H1 (cell line): Measurements from ENCODE around the gene ARHGAP23. TPM values are rescaled to one million over a fixed set of nuclear protein-coding genes. Genes with fewer than 3 reads are reported as not detected.
A peak's percentile ranks its signal among the peaks of the same experiment; 100 is the strongest.

ENCODE experiments used
- CTCF ChIA-PET: fragments of 300-600 bp; sonication (Branson Sonifier 250); formaldehyde crosslinking; loops from one replicate; lab custom pipeline; 2021; ENCODE audit not compliant: partially characterized antibody; lab: Charles Lee
- POLR2A ChIA-PET: fragments of 300-600 bp; sonication (Branson Sonifier 250); formaldehyde crosslinking; loops from one replicate; lab custom pipeline; 2021; ENCODE audit warnings: inconsistent platforms; ENCODE audit not compliant: partially characterized antibody; lab: Charles Lee
- DNase-seq, 2 experiments: peaks; one replicate each; pipeline versions ENCODE4 v3.0.0 to v3.0.0-alpha.2; 2010 to 2022; ENCODE audit warnings: low spot score in 2 of 2, low read depth in 1 of 2, mixed read lengths in 1 of 2
- FAIRE-seq: peaks from 2 replicates; lab custom pipeline; 2011; peaks lifted over from hg19 to GRCh38; lab: Jason Lieb, UNC
- H2AFZ ChIP-seq: 2 replicates; pipeline ENCODE4 v1.8.1; 2012; ENCODE audit warnings: low read length, inconsistent platforms
- H2AK5ac ChIP-seq: 2 replicates; pipeline ENCODE4 v1.6.1; 2013; ENCODE audit warnings: low read depth, low read length
- H2BK120ac ChIP-seq: replicated peaks from 2 replicates; pipeline ENCODE3; 2013; ENCODE audit warnings: low read depth, low read length, inconsistent platforms
- H2BK12ac ChIP-seq: 2 replicates; pipeline ENCODE4 v1.6.1; 2013; ENCODE audit warnings: low read depth, low read length
- H2BK15ac ChIP-seq: 2 replicates; pipeline ENCODE4 v1.6.1; 2013; ENCODE audit warnings: low read length
- H2BK20ac ChIP-seq: 2 replicates; pipeline ENCODE4 v1.6.1; 2013; ENCODE audit warnings: low read length
- H2BK5ac ChIP-seq: 2 replicates; pipeline ENCODE4 v1.6.1; 2013; ENCODE audit warnings: low read depth, low read length
- H3K14ac ChIP-seq: 2 replicates; pipeline ENCODE4 v1.6.1; 2013; ENCODE audit warnings: inconsistent platforms; ENCODE audit not compliant: insufficient read length
- H3K18ac ChIP-seq: 2 replicates; pipeline ENCODE4 v1.6.1; 2013; ENCODE audit warnings: low read length; ENCODE audit errors: extremely low read depth
- H3K23ac ChIP-seq: 2 replicates; pipeline ENCODE4 v1.6.1; 2013; ENCODE audit warnings: inconsistent platforms; ENCODE audit not compliant: insufficient read length
- H3K23me2 ChIP-seq: 2 replicates; pipeline ENCODE4 v1.6.1; 2013; ENCODE audit warnings: low read depth, low read length
- H3K27ac ChIP-seq: 2 replicates; pipeline ENCODE4 v1.6.1; 2011; ENCODE audit warnings: low read depth, low read length, inconsistent platforms
- H3K27me3 ChIP-seq, 4 experiments: replicated peaks in 1 of 4; 1 replicate in 1 of 4; 2 replicates in 3 of 4; pipeline versions ENCODE4 v1.6.1 to v1.8.1; 2011 to 2013; ENCODE audit warnings: low read length in 3 of 4, mild to moderate bottlenecking in 3 of 4, inconsistent platforms in 2 of 4, mixed read lengths in 2 of 4, moderate library complexity in 1 of 4; ENCODE audit not compliant: control insufficient read depth in 3 of 4, insufficient read depth in 3 of 4; ENCODE audit errors: extremely low read depth in 1 of 4
- H3K36me3 ChIP-seq, 4 experiments: 2 replicates each; pipeline versions ENCODE4 v1.6.1 to v1.8.1; 2011 to 2013; ENCODE audit warnings: mild to moderate bottlenecking in 4 of 4, low read length in 3 of 4, moderate library complexity in 2 of 4, control low read depth in 1 of 4, inconsistent platforms in 1 of 4; ENCODE audit not compliant: insufficient read depth in 4 of 4, control insufficient read depth in 2 of 4
- H3K4ac ChIP-seq: replicated peaks from 2 replicates; pipeline ENCODE3; 2013; ENCODE audit warnings: low read length, low read depth, mixed read lengths, inconsistent platforms; ENCODE audit not compliant: insufficient read length
- H3K4me1 ChIP-seq, 4 experiments: replicated peaks in 1 of 4; 1 replicate in 1 of 4; 2 replicates in 3 of 4; pipeline versions ENCODE4 v1.6.1 to v1.8.1; 2011 to 2013; ENCODE audit warnings: low read length in 3 of 4, inconsistent platforms in 2 of 4, mixed read lengths in 1 of 4; ENCODE audit not compliant: insufficient read depth in 4 of 4, control insufficient read depth in 3 of 4
- H3K4me2 ChIP-seq, 2 experiments: 2 replicates each; pipeline versions ENCODE4 v1.6.1 to v1.8.1; 2011 to 2013; ENCODE audit warnings: low read depth in 2 of 2, low read length in 2 of 2, control low read depth in 1 of 2, inconsistent platforms in 1 of 2, mild to moderate bottlenecking in 1 of 2; ENCODE audit not compliant: insufficient read depth in 1 of 2
- H3K4me3 ChIP-seq, 4 experiments: fragments of 200-600, 300-600 bp in 1 of 4; sonication (generic), shearing (Covaris generic), sonication (Bioruptor Twin) in 1 of 4; 2 replicates each; pipeline versions ENCODE4 v1.5.1 to v1.8.1; 2011 to 2016; ENCODE audit warnings: low read length in 4 of 4, low read depth in 3 of 4, control low read depth in 2 of 4, inconsistent platforms in 2 of 4, mild to moderate bottlenecking in 2 of 4, mixed read lengths in 1 of 4, moderate library complexity in 1 of 4; ENCODE audit not compliant: insufficient read depth in 2 of 4; ENCODE audit errors: extremely low read depth in 1 of 4
- H3K56ac ChIP-seq: replicated peaks from 2 replicates; pipeline ENCODE3; 2013; ENCODE audit warnings: low read depth, mild to moderate bottlenecking, mixed read lengths, low read length, inconsistent platforms; ENCODE audit not compliant: insufficient read length
- H3K79me1 ChIP-seq: 2 replicates; pipeline ENCODE4 v1.6.1; 2013; ENCODE audit warnings: low read depth, low read length, control low read depth
- H3K79me2 ChIP-seq, 2 experiments: 2 replicates each; pipeline versions ENCODE4 v1.6.1 to v1.8.1; 2012 to 2013; ENCODE audit warnings: low read length in 2 of 2, mild to moderate bottlenecking in 2 of 2, inconsistent platforms in 1 of 2; ENCODE audit not compliant: insufficient read depth in 2 of 2, control insufficient read depth in 1 of 2
- H3K9ac ChIP-seq, 4 experiments: replicated peaks in 1 of 4; 1 replicate in 1 of 4; 2 replicates in 3 of 4; pipeline versions ENCODE4 v1.6.1 to v1.8.1; 2011 to 2013; ENCODE audit warnings: low read depth in 3 of 4, low read length in 3 of 4, control low read depth in 2 of 4, mild to moderate bottlenecking in 2 of 4, moderate library complexity in 2 of 4, inconsistent platforms in 1 of 4; ENCODE audit errors: extremely low read depth in 1 of 4
- H3K9me3 ChIP-seq, 2 experiments: 2 replicates each; pipeline versions ENCODE4 v1.6.1 to v1.8.1; 2012 to 2013; ENCODE audit warnings: mild to moderate bottlenecking in 2 of 2, moderate library complexity in 2 of 2, control low read depth in 1 of 2, inconsistent platforms in 1 of 2, low read depth in 1 of 2, low read length in 1 of 2, mixed read lengths in 1 of 2; ENCODE audit not compliant: insufficient read depth in 2 of 2
- H4K20me1 ChIP-seq, 2 experiments: replicated peaks in 1 of 2; 2 replicates each; pipeline versions ENCODE3 to v1.8.1; 2011 to 2013; ENCODE audit warnings: inconsistent platforms in 2 of 2, low read length in 2 of 2, mild to moderate bottlenecking in 1 of 2; ENCODE audit not compliant: insufficient read depth in 2 of 2, control insufficient read depth in 1 of 2
- H4K5ac ChIP-seq: 2 replicates; pipeline ENCODE4 v1.6.1; 2013; ENCODE audit warnings: low read length, low read depth, mixed read lengths, inconsistent platforms; ENCODE audit not compliant: insufficient read length
- H4K8ac ChIP-seq: 2 replicates; pipeline ENCODE4 v1.8.0; 2013; ENCODE audit warnings: mild to moderate bottlenecking, moderate library complexity, low read length, inconsistent platforms; ENCODE audit not compliant: insufficient read depth; ENCODE audit errors: extremely low read depth
- H4K91ac ChIP-seq: replicated peaks from 2 replicates; pipeline ENCODE3; 2013; ENCODE audit warnings: low read length, mixed read lengths, inconsistent platforms; ENCODE audit not compliant: insufficient read length
- BRCA1 ChIP-seq: IDR thresholded peaks from 2 replicates; pipeline ENCODE4 v1.6.1; 2012; ENCODE audit warnings: low read depth, low read length, improper control_type of control experiment
- CTBP2 ChIP-seq: IDR thresholded peaks from 2 replicates; pipeline ENCODE4 v1.7.0; 2011; ENCODE audit warnings: borderline replicate concordance, mild to moderate bottlenecking, moderate library complexity, mixed read lengths, low read length; ENCODE audit not compliant: insufficient read depth, insufficient read length
- EP300 ChIP-seq, 2 experiments: IDR thresholded peaks; 1 replicate in 1 of 2; 2 replicates in 1 of 2; pipeline ENCODE4 v1.6.1; 2011 to 2012; ENCODE audit warnings: low read depth in 2 of 2, low read length in 2 of 2, mild to moderate bottlenecking in 2 of 2, borderline replicate concordance in 1 of 2, inconsistent platforms in 1 of 2, moderate library complexity in 1 of 2
- JUND ChIP-seq: IDR thresholded peaks from 2 replicates; pipeline ENCODE4 v1.6.1; 2011; ENCODE audit warnings: mild to moderate bottlenecking, improper control_type of control experiment, low read length
- NRF1 ChIP-seq: IDR thresholded peaks from 2 replicates; pipeline ENCODE4 v1.6.1; 2011; ENCODE audit warnings: mild to moderate bottlenecking, low read depth, low read length, improper control_type of control experiment
- POLR2A ChIP-seq, 2 experiments: IDR thresholded peaks; 1 replicate in 1 of 2; 2 replicates in 1 of 2; pipeline ENCODE4 v1.6.1; 2011; ENCODE audit warnings: low read depth in 2 of 2, low read length in 2 of 2, mild to moderate bottlenecking in 2 of 2; ENCODE audit errors: control extremely low read depth in 1 of 2
- RBBP5 ChIP-seq: IDR thresholded peaks from 2 replicates; pipeline ENCODE4 v1.7.1; 2012; ENCODE audit warnings: low read depth, mild to moderate bottlenecking, inconsistent platforms, low read length, moderate library complexity, borderline replicate concordance
- SIX5 ChIP-seq: IDR thresholded peaks from 2 replicates; pipeline ENCODE4 v1.6.1; 2011; ENCODE audit warnings: mild to moderate bottlenecking, low read depth, low read length
- SP1 ChIP-seq: IDR thresholded peaks from 2 replicates; pipeline ENCODE4 v1.6.1; 2011; ENCODE audit warnings: low read depth, low read length
- SP2 ChIP-seq: IDR thresholded peaks from 2 replicates; pipeline ENCODE4 v1.6.1; 2012; ENCODE audit warnings: mild to moderate bottlenecking, low read length, inconsistent platforms
- SP4 ChIP-seq: IDR thresholded peaks from 2 replicates; pipeline ENCODE4 v1.6.1; 2012; ENCODE audit warnings: low read length, inconsistent platforms
- WGBS, 2 experiments: shearing (Covaris generic) in 1 of 2; methylation state at CpG; one replicate each; pipeline versions ENCODE4 v1.1.6 to v1.1.7; 2013 to 2015; ENCODE audit warnings: low lambda C conversion rate in 2 of 2, mixed read lengths in 2 of 2, inconsistent platforms in 1 of 2, low coverage in 1 of 2, missing lambda C conversion rate in 1 of 2; ENCODE audit not compliant: insufficient replicate concordance in 2 of 2, insufficient coverage in 1 of 2, insufficient read length in 1 of 2; ENCODE audit errors: extremely low coverage in 1 of 2, missing lambda C conversion rate in 1 of 2; 5-methylcytosine and 5-hydroxymethylcytosine counted together
- polyA plus RNA-seq, 7 experiments: library from polyadenylated mRNA; depleted of rRNA in 3 of 7; stranded (reverse) in 5 of 7; unstranded in 2 of 7; fragments of >200 nt in 5 of 7; fragments of 200-250 nt in 2 of 7; gene quantifications; 1 replicate in 5 of 7; 2 replicates in 1 of 7; 4 replicates in 1 of 7; pipeline versions ENCODE4 v1.2.1 to v1.2.3, GENCODE V29; 2011 to 2013; ENCODE audit warnings: missing spikeins in 2 of 7, mixed read lengths in 2 of 7
- total RNA-seq: library from RNA; stranded (reverse); fragmentation: NEBNext Ultra II Directional; extraction: Animal tissue kit (Norgen Biotek cat#: 25700); gene quantifications from 2 replicates; pipeline ENCODE4 v1.2.1, GENCODE V29; 2021
- TF ChIP-seq, protein P1 (sequence below): IDR thresholded peaks from 2 replicates; pipeline ENCODE4 v1.6.1; 2012; ENCODE audit warnings: inconsistent platforms

The ARHGAP23 gene
- total and polyA plus RNA-seq, 2 of the 8 experiments (the other 6 are each of a cell fraction or from before 2014, with no cell fraction given), result 16.3 to 107 TPM

DNA sequence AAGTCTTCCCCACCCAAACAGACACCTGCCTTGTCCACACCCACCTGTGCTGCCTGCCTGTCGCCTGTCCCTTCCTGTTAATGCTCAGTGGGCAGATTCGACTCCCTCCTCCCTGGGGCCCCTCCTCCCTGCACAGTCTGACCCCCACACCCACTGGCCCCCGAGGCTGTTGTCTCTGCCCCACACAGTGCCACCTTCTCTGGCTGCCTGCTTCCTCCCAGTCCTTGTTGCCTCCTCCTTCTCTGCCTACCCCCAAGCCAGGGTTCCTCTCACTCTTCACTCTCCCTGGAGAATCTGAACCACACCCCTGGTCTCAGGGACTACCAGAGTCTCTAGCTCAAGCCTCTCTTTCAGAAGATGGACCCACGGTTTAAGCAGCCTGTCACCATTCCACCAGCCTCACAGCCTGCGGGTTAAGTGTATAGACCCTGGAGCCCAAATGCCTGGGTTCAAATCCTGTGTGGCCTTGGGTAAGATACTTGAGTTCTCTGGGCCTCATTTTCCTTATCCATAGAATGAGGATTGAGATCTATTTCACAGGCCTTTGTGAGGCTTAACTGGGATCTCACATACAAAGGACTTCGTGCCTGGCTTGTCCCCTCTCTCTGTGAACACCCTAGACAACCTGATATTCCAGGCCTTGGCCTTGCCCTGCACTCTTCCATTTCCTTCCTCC, 3.8 kb upstream of the ARHGAP23 start:
- peak overlapping the region; percentile 63 for H4K91ac ChIP-seq
- H2AK5ac ChIP-seq, result peak overlapping the region; percentile 94; the same call in 1 of the 2 replicates
- POLR2A ChIA-PET, result interaction anchor here (0.7 to 7.6 kb wide), 10 partner anchors 9 to 54 kb away, joined by 3 to 72 read pairs (median 4); no protein-coding TSS in a partner anchor
- DNase-seq (no peak), FAIRE-seq (no peak)
- no peak overlapping the region for H3K27ac ChIP-seq
- peaks cover 0 to 17% of the 10 kb centered on the region in 2 experiments; a peak in 2 of 4 replicates for H3K79me2 ChIP-seq
- no peaks in the 10 kb centered on the region for H4K20me1 ChIP-seq
- peaks cover 13% of the 10 kb centered on the region for H3K23me2 ChIP-seq
- peak overlapping the region; percentile 82 for H2BK20ac ChIP-seq
- H2BK5ac ChIP-seq, result 0 out of 2 replicates have a peak overlapping the region, but pooled peaks have one; percentile 26
- H2AFZ ChIP-seq, result no peak overlapping the region
- H3K4me1 ChIP-seq, result peaks cover 30 to 59% (median 44%) of the 10 kb centered on the region in 4 experiments
- peak overlapping the region; percentile 90; the same call in 1 of the 2 replicates for H2BK15ac ChIP-seq
- no peak overlapping the region for H3K23ac ChIP-seq
- no peak overlapping the region for H2BK120ac ChIP-seq
- no peak overlapping the region; a peak in 1 of 7 replicates for H3K9ac ChIP-seq
- H3K36me3 ChIP-seq, result no peaks in the 10 kb centered on the region
- peak overlapping the region; percentile 36; the same call in 1 of the 2 replicates for H4K8ac ChIP-seq
- H3K18ac ChIP-seq, result peak overlapping the region; percentile 4; the same call in 1 of the 2 replicates
- peak overlapping the region in 1 of 2 experiments; percentile 1; a peak in 1 of 4 replicates for H3K4me2 ChIP-seq
- CTCF ChIA-PET, result interaction anchor here (0.7 to 24.5 kb wide), 40 partner anchors 8 to 243 kb away, joined by 3 to 400 read pairs (median 4); partner anchors contain the start of genes GPR179 and SOCS7
- WGBS, 2 experiments, result 88% methylated on average over 6 of the region's 6 CpGs; no CpG with 5 or more reads in 1 of the 2 experiments
- H3K56ac ChIP-seq, result no peak overlapping the region
- H3K14ac ChIP-seq, result no peak overlapping the region
- peaks cover 3% of the 10 kb centered on the region; the same call in 1 of the 2 replicates for H3K79me1 ChIP-seq
- peaks cover 0 to 8% (median 3%) of the 10 kb centered on the region in 4 experiments; a peak in 4 of 7 replicates for H3K27me3 ChIP-seq
- no peak overlapping the region for H3K4ac ChIP-seq
- H3K4me3 ChIP-seq, result no peak overlapping the region
- H2BK12ac ChIP-seq, result peak overlapping the region; percentile 68; the same call in 1 of the 2 replicates
- H3K9me3 ChIP-seq, result no peaks in the 10 kb centered on the region
- H4K5ac ChIP-seq, result no peak overlapping the region
- TF ChIP-seq BRCA1 (no peak), RBBP5 (no peak), SP2 (no peak), SIX5 (no peak), SP1 (no peak), JUND (no peak), NRF1 (no peak), EP300 (IDR thresholded peaks at IDR 0.05; ENCODE audit: borderline replicate concordance in 1 of 2, low read depth in 2 of 2, low read length in 2 of 2) (no peak), SP4 (no peak), POLR2A (IDR thresholded peaks at IDR 0.05; ENCODE audit: control extremely low read depth in 1 of 2, low read depth in 2 of 2, low read length in 2 of 2) (no peak), CTBP2 (no peak)
- TF ChIP-seq, protein P1, sequence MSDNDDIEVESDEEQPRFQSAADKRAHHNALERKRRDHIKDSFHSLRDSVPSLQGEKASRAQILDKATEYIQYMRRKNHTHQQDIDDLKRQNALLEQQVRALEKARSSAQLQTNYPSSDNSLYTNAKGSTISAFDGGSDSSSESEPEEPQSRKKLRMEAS, result no peak
